Type B pancreatic cell (in vitro differentiated cells): Measurements from ENCODE around the gene HELZ. TPM values are rescaled to one million over a fixed set of nuclear protein-coding genes. Genes with fewer than 3 reads are reported as not detected.

Source experiments
- DNase-seq: peaks from one replicate; pipeline ENCODE4 v3.0.0; 2021; ENCODE audit warnings: mixed read lengths; ENCODE audit not compliant: unreplicated experiment; ENCODE audit errors: extremely low spot score
- H3K27ac Mint-ChIP-seq: 2 replicates; pipeline ENCODE4 v1.8.0; 2021; ENCODE audit warnings: mild to moderate bottlenecking, mixed read lengths
- H3K27me3 Mint-ChIP-seq: 2 replicates; pipeline ENCODE4 v1.8.0; 2021; ENCODE audit warnings: mixed read lengths
- H3K36me3 Mint-ChIP-seq: 2 replicates; pipeline ENCODE4 v1.8.0; 2021; ENCODE audit warnings: mixed read lengths
- H3K4me1 Mint-ChIP-seq: one replicate; pipeline ENCODE4 v1.8.0; 2021; ENCODE audit warnings: mixed read lengths; ENCODE audit not compliant: unreplicated experiment
- H3K4me3 Mint-ChIP-seq: 2 replicates; pipeline ENCODE4 v1.8.0; 2021; ENCODE audit warnings: mild to moderate bottlenecking, mixed read lengths
- H3K9me3 Mint-ChIP-seq: 2 replicates; pipeline ENCODE4 v1.8.0; 2021; ENCODE audit warnings: mixed read lengths
- CTCF ChIP-seq: fragments of 200-600 bp; sonication (generic); conservative IDR thresholded peaks from 2 replicates; pipeline ENCODE4 v1.5.0; 2021; ENCODE audit warnings: antibody characterized with exemption, mild to moderate bottlenecking
- total RNA-seq: library from RNA; stranded (reverse); gene quantifications from 2 replicates; pipeline ENCODE4 v1.2.1, GENCODE V29; 2021; ENCODE audit warnings: low replicate concordance

HELZ gene
- total RNA-seq, 1 donor from 2014 or later: 55.1 TPM

GRCh38 chr17:67119102-67119501 lies 125.9 kb downstream of the HELZ start:
- Mint-ChIP-seq H3K4me3 (no peak overlapping the region), H3K36me3 (peaks cover 51% of the 10 kb centered on the region)

GRCh38 chr17:67116045-67116575 lies 128.9 kb downstream of the HELZ start:
- Mint-ChIP-seq H3K27me3 (no peaks in the 10 kb centered on the region), H3K36me3 (peaks cover 67% of the 10 kb centered on the region), H3K4me3 (no peak overlapping the region), H3K27ac (no peak overlapping the region), H3K4me1 (no peaks in the 10 kb centered on the region), H3K9me3 (no peaks in the 10 kb centered on the region)
- DNase-seq: no peak
- TF ChIP-seq CTCF: peak; percentile 38

More at GRCh38 chr17:67119102-67119501, 125.9 kb downstream of the HELZ start:
- no peak for DNase-seq
- no peak overlapping the region for H3K27ac Mint-ChIP-seq
- no peaks in the 10 kb centered on the region for H3K4me1 Mint-ChIP-seq
- no peaks in the 10 kb centered on the region for H3K27me3 Mint-ChIP-seq
- H3K9me3 Mint-ChIP-seq: no peaks in the 10 kb centered on the region
- no peak for TF ChIP-seq CTCF

- Mint-ChIP-seq H3K27ac (no peak overlapping the region), H3K4me1 (peaks cover 3% of the 10 kb centered on the region), H3K27me3 (no peaks in the 10 kb centered on the region), H3K36me3 (peaks cover 64% of the 10 kb centered on the region), H3K4me3 (no peak overlapping the region), H3K9me3 (no peaks in the 10 kb centered on the region)
- DNase-seq: no peak
- no peak for TF ChIP-seq CTCF
These were observed 129.6 kb downstream of the HELZ start for GRCh38 chr17:67115401-67115800.

- H3K36me3 Mint-ChIP-seq: peaks cover 60% of the 10 kb centered on the region
- no peak overlapping the region for H3K4me3 Mint-ChIP-seq
- H3K4me1 Mint-ChIP-seq: peaks cover 3% of the 10 kb centered on the region
- H3K27me3 Mint-ChIP-seq: no peaks in the 10 kb centered on the region
- no peaks in the 10 kb centered on the region for H3K9me3 Mint-ChIP-seq
- H3K27ac Mint-ChIP-seq: no peak overlapping the region
- TF ChIP-seq CTCF: no peak
- DNase-seq: no peak
These were observed 131.5 kb downstream of the HELZ start for GRCh38 chr17:67113486-67113885.

GRCh38 chr17:67111808-67112207 lies 133.2 kb downstream of the HELZ start:
- TF ChIP-seq CTCF: no peak

GRCh38 chr17:67111327-67111726 lies 133.7 kb downstream of the HELZ start:
- Mint-ChIP-seq H3K4me1 (peaks cover 3% of the 10 kb centered on the region), H3K36me3 (peaks cover 55% of the 10 kb centered on the region), H3K27ac (no peak overlapping the region), H3K4me3 (no peak overlapping the region), H3K27me3 (no peaks in the 10 kb centered on the region), H3K9me3 (no peaks in the 10 kb centered on the region)
- DNase-seq: no peak
- TF ChIP-seq CTCF: no peak

More at GRCh38 chr17:67111808-67112207, 133.2 kb downstream of the HELZ start:
- no peak for DNase-seq
- H3K27ac Mint-ChIP-seq: no peak overlapping the region
- peaks cover 3% of the 10 kb centered on the region for H3K4me1 Mint-ChIP-seq
- H3K27me3 Mint-ChIP-seq: no peaks in the 10 kb centered on the region
- H3K9me3 Mint-ChIP-seq: no peaks in the 10 kb centered on the region
- peaks cover 58% of the 10 kb centered on the region for H3K36me3 Mint-ChIP-seq
- H3K4me3 Mint-ChIP-seq: no peak overlapping the region
